ENCODE data around the gene RBM10.

- no peak for TF ChIP-seq EZH2 (IDR thresholded peaks at IDR 0.05; ENCODE audit: borderline replicate concordance, low read depth, low read length, poor library complexity, severe bottlenecking)
- TF ChIP-seq, protein P1, sequence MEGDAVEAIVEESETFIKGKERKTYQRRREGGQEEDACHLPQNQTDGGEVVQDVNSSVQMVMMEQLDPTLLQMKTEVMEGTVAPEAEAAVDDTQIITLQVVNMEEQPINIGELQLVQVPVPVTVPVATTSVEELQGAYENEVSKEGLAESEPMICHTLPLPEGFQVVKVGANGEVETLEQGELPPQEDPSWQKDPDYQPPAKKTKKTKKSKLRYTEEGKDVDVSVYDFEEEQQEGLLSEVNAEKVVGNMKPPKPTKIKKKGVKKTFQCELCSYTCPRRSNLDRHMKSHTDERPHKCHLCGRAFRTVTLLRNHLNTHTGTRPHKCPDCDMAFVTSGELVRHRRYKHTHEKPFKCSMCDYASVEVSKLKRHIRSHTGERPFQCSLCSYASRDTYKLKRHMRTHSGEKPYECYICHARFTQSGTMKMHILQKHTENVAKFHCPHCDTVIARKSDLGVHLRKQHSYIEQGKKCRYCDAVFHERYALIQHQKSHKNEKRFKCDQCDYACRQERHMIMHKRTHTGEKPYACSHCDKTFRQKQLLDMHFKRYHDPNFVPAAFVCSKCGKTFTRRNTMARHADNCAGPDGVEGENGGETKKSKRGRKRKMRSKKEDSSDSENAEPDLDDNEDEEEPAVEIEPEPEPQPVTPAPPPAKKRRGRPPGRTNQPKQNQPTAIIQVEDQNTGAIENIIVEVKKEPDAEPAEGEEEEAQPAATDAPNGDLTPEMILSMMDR (conservative IDR thresholded peaks at IDR 0.05; ENCODE audit: low read depth, low read length): no peak
Measured at GRCh38 chrX:47235691-47236103, 90.7 kb downstream of the RBM10 start.

Measured in A673 (cell line).